NCI-H2227 (cell line): ENCODE results near the gene CCDC40.
A peak's percentile ranks its signal among the peaks of the same experiment; 100 is the strongest.
"Not testable (repeated sequence)": the region's sequence is repeated elsewhere in the genome, so short reads cannot be mapped to it uniquely, and the experiment has no call there.

Source experiments
- DNase-seq: peaks from one replicate; lab custom pipeline; 2025; ENCODE audit not compliant: unreplicated experiment; lab: John Stamatoyannopoulos, UW

The CCDC40 gene

DNA sequence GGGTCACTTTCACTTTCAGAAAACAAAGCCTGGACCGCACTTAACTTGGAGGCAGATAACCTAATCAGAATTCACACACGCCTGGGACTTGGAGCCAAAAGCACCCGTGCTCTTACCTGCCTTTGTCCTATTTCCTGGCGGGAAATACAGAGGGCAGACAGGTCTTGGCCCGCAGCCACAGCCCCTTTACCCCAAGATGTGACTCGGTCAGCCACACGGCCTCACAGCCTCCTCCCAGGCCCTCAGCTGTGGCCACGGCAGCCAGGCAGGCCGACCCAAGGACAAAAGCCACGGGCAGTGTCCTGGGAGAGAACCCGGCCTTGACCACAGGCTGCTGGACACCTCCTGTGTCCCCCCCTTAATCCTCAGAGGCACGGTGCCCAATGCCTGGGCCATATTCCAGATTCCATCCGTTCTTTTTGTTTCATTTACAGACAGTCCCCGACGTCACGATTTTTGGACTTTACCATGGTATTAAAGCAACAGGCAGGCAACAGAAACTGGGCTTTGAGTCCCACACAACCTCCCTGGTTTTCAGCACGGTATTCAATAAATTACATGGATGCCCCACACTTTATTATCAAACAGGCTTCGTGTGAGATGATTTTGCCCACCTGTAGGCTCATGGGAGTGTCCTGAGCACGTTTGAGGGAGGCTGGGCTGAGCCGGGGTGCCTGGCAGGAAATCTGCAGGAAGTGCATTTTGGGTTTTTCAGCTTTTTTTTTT, 34.8 kb downstream of the CCDC40 start:
- no peak for DNase-seq

DNA sequence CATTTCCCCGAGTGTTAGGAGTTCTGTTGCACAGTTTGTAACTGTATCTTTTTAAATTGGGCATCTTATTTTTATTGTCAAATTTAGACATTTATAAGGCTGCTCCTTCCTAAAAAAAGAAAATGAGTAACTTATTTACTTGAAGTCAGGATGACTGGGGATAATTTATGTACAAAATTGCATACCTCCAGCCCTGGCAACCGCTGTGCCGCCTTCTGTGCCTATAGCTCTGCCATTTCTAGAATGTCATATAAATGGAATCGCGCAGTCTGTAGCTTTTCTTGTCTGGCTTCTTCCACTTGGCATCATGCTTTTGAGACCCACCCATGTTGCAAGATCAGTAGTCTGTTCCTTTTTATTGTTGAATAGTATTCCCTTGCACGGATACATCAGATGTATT, 36.0 kb downstream of the CCDC40 start:
- no peak for DNase-seq

DNA sequence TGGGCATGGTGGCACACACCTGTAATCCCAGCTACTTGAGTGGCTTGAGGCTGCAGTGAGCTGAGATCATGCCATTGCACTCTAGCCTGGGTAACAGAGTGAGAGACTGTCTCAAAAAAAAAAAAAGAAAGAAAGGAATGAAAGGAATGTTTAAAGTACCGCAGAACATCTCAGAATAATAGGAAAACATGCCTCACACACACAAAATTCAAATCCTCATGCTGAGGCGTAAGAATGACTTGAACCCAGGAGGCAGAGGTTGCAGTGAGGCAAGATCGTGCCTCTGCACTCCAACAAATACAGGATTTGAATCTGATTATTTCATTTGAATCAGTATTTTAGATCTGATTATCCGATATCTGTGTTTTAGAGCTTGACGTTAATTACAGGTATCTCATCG, 43.6 kb downstream of the CCDC40 start:
- DNase-seq: no peak

DNA sequence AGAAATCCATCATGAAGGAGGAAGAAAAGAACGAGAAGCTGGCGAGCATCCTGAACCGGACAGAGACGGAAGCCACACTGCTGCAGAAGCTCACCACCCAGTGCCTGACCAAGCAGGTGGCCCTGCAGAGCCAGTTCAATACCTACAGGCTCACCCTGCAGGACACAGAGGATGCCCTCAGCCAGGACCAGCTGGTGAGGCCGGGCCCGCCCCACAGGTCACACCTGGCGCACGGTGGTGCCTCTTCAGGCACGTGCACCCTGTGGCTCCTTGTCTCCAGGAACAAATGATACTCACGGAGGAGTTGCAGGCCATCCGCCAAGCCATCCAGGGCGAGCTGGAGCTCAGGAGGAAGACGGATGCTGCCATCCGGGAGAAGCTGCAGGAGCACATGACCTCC, 45.2 kb downstream of the CCDC40 start:
- DNase-seq: no peak

DNA sequence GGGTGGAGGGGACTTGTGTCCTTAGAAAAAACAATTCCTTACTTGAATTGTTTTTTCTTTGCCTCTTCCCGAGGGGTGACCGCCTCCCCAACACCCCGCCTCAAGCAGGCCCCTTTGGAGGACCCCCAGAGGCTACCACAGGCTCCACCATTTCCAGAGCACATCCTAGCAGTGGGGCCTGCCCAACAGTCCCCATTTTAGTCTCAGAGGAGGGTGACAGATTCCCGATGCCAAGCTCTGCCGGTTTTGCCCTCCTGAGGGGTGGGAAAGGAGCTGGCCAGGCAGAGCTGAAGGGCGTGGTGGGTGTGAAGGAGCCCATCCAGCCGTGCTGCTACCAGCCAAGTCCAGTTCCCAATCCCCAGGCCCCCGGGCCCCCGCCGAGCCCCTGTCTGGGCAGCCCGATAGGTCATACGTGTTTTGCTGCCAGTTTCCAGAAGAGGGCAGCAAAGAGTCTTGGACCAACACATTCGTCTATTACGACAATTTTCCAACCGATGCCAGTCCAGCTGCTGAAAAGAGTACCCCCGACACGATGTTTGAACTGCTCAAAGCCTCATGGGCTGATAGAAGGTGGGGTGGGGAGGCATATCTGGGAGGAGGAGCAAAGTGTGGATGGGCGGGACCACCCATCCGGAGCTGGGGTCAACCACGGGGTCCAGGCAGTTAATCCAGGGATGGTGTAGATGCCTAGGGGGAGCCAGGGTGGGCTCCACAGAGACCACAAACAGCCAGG, 46.1 kb downstream of the CCDC40 start:
- DNase-seq: peak; percentile 81

DNA sequence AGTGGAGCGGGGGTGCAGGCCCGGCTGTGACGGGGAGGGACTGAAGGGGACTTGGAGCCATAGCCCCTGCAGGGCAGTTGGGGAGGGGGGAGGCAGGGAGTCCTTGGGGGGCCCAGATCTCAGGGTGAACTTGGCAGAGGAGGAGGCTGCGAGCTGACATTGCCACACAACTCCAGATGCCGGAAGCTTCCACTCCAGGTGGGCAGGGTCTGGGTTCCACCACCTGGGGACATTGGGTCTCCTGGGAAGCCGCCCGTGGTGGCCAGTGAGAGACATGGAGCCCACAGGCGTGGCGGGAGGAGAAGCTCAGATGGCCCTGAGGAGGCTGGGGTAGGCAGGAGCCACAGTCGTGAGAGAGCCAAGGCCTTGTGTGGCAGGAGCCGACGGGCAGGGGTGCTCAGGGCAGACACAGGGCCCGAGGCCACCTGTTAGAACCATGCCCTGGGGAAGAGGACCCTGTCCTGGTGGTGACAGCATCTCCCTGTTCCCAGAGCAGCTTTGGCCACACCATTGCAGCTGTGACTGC, 46.8 kb downstream of the CCDC40 start:
- no peak for DNase-seq

DNA sequence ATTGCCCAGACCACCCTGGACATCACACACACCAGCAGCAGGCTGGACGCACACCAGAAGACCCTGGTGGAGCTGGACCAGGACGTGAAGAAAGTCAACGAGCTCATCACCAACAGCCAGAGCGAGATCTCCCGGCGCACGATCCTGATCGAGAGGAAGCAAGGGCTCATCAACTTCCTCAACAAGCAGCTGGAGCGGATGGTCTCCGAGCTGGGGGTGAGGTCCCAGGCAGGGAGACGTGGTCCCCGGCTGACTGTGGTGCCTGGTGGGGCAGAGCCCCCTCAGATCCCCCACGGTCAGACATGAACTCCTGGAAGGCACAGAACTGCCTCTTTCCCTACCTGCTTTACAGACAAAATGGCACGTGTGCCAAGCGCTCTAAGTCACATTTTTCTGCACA, 48.3 kb downstream of the CCDC40 start:
- no peak for DNase-seq

DNA sequence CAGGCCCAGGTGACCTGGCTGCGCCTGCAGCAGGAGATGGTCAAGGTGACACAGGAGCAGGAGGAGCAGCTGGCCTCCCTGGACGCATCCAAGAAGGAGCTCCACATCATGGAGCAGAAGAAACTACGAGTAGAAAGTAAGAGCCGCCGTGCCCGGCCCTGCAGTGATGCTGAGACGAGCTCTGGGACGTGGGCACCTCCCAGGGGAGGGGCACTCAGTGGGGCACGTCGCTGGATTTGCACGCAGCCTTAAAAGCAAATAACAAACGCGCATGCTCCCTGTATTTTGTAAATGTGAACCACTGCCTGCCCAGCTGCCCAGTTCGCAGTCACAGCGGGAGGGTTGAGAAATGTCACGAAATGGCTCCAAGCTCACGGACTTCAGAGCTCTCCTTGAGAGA, 49.6 kb downstream of the CCDC40 start:
- DNase-seq: no peak

DNA sequence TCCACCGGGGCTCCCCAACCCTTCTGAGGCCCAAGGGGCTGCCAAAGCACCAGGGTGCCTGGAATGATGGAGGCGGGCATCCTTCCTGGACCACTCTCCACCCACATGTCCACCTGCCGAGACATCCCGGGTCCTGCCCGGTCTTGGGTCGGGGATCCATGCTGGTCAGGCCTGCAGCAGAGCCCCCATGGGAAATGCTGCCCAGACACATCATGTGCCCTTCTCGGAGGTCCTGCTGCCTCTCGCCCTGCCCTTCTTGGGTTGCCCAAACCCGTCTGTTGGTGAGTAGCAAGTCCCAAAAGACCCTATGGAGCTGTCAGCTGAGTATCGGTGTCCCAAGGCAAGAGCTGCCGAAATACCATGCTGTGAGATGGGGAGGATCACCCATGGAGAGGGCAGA, 50.2 kb downstream of the CCDC40 start:
- DNase-seq: no peak

DNA sequence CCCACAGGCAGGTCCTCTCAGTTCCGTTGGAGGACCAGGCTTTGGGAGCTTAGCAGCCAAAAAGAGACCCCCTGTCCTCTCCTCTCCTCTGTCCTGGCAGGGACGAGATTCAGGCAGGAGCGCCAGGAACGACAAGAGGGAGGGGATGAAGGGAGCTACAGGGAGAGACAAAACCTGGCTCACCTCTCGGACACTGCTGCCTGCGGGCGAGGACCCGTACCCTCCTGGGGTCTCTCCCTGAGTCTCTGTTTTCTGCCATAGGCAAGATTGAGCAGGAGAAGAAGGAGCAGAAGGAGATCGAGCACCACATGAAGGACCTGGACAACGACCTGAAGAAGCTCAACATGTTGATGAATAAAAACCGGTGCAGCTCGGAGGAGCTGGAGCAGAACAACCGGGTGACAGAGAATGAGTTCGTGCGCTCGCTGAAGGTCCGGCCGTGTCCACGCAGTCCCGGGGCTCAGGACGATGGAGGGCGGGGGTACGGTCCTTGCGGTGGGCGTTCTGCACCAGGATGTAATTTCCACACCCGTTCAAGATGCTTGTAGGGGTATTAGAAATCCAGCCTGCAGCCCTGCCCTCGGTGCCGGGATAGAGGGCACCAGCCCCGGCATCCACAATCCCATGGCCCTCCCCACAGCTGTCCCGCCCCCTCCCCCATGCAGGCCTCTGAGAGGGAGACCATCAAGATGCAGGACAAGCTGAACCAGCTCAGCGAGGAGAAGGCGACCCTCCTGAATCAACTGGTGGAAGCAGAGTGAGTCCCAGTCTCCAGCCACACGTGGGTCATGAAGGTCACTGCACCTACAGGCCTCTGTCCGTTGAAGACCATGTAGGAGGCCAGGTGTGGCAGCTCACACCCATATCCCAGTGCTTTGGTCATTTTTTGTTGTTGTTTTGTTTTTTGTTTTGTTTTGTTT, 51.2 kb downstream of the CCDC40 start:
- DNase-seq: no peak

DNA sequence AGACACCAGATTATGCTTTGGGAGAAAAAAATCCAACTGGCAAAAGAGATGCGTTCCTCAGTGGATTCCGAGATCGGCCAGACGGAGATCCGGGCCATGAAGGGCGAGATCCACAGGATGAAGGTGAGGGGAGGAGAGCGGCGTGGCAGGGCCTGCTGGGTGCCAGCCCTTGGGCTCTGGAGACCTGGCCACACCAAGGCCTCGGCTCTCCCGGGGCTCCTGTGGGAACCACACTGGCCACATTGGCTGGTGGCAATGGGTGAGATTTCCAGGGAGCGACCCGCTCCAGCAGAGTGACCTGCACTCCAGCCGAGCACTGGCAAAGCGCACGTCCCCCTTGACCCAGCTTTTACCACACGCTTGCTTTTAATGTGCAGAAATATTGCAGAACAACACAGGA, 53.3 kb downstream of the CCDC40 start:
- DNase-seq: no peak

DNA sequence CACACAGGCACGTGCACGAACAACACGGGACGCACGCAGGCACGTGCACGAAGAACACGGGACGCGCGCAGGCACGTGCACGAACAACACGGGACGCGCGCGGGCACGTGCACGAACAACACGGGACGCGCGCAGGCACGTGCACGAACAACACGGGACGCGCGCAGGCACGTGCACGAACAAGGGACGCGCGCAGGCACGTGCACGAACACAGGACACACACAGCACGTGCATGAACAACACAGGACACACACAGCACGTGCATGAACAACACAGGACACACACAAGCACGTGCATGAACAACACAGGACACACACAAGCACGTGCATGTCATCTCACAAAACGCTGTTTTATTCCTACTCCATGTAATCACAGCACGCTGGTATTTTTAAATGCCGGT, 53.7 kb downstream of the CCDC40 start:
- DNase-seq: not testable (repeated sequence)

DNA sequence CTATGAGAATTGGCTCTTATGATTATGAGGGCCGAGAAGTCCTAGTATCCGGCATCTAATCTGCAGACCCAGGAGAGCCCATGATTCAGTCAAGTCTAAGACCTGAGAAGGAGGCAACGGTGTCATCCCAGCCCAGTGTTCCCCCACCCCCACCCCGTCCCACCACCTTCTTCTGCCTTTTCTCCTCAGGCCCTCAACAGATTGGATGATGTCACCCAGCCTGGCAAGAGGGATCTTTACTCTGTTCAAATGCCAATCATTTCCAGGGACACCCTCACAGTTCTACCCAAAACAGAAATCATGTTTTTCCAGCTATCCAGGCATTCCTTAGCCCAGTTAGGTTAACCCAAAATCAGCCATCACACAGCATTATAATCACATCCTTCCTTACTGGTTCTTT, 54.9 kb downstream of the CCDC40 start:
- DNase-seq: no peak

DNA sequence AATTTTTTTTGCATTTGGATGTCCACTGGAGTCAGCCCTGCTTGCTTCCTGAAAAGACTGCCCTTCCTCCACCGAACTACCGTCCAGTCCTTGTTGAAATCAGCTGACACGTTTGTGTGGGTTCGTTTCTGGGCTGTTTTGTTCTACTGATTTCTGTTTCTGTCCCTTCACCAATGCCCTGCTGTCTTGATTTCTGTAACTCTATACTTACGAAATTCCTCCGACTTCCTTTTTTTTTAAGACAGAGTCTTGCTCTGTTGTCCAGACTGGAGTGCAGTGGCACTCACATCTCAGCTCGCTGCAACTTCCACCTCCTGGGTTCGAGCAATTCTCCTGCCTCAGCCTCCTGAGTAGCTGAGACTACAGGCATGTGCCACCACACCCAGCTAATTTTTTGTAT, 56.5 kb downstream of the CCDC40 start:
- DNase-seq: no peak

DNA sequence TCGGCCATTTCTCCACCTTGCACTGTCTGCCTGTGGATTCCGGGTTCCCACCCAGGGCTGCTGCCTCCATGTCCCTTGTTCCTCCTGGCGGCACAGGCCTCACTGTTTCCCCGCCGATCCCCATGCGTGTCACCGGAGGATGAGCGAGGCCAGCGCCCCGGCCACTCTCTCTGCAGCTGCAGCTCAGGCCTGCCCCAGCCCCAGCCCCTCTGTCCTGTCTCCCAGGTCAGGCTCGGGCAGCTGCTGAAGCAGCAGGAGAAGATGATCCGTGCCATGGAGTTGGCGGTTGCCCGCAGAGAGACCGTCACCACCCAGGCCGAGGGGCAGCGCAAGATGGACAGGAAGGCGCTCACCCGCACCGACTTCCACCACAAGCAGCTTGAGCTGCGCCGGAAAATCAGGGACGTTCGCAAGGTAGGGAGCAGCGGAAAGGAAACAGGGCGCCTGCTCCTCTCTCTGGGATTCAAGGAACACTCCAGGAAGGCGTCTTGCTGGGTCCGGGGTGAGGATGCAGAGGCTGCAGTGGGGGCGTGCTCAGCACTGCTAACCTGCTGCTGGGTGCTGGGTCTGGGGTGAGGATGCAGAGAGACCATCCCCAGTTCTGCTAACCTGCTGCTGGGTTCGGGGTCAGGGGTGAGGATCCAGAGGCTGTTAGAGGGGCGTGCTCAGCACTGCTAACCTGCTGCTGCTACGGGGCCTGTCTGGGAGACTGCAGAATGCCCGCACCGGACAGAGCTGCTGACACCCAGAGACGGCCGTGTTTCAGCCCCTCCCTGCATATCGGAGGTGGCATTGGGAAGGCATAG, 58.8 kb downstream of the CCDC40 start:
- DNase-seq: no peak

DNA sequence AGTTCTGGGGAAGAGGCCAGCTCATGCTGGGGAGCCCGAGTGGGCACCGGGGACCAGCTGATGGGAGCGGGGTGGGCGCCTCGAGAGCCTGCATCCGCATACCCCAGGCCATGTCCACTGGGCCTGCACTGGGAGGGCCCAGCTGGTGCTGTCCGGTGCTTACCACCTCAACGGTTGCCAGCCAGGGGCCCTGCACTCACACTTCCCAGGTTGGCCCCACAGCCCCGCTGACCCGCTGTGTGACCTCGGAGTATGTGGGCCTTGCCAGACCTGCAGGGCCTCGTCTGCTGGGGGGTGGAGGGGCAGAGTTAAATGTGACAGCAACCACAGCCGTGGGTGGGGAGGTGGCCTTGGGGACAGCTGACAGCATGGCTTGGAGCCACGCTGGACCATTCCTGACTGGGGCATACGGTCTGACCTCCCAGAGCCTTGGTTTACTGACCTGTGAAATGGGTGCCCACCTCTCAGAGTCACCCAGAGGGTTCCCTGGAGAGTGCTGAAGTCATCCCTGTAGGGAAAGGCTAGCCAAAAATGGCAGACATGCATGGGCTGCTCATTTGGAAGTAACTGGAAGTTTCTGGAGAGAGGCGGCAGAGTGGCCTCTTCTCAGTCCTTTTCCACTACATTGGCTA, 59.5 kb downstream of the CCDC40 start:
- DNase-seq: no peak

DNA sequence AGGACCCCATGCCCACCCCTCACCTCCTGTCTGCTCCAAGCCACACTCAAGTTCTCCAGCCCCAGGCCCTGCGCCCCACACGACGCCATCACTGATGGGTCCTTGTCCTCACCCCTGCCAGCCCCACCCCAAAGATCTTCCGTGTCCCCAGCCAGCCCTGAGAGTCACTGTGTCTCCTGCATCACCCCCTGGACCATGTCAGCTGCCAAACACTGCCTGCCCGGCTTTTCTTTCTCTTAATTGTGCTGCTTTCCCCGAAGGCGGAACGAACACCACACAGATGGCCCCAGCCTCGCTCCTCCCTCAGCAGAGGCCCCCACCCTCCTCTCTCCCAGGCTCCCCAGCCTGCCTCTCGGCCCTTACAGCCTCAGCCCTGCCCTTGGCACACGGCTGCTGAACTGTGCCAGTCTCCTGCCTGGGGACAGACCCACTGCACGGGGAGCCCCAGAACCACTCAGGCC, 60.1 kb downstream of the CCDC40 start:
- DNase-seq: peak; percentile 41

DNA sequence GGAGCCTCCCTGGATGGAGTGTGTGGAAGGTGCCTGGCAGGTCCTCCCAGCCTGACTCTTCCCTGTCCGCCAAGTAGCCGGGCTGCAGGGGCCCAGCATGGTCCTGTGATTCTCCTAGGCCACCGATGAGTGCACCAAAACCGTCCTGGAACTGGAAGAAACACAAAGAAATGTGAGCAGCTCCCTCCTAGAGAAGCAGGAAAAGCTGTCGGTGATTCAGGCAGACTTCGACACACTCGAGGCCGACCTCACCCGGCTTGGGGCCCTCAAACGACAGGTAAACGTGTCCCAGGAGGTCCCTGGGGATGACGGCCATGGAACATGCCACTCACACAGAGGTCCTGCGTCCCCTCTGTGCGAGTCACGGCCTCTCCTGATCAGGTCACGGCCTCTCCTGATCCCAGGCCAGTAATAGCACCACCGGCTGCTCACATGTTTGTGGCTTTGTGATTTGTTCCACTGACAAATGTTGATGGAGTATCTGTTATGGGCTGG, 60.7 kb downstream of the CCDC40 start:
- DNase-seq: no peak

DNA sequence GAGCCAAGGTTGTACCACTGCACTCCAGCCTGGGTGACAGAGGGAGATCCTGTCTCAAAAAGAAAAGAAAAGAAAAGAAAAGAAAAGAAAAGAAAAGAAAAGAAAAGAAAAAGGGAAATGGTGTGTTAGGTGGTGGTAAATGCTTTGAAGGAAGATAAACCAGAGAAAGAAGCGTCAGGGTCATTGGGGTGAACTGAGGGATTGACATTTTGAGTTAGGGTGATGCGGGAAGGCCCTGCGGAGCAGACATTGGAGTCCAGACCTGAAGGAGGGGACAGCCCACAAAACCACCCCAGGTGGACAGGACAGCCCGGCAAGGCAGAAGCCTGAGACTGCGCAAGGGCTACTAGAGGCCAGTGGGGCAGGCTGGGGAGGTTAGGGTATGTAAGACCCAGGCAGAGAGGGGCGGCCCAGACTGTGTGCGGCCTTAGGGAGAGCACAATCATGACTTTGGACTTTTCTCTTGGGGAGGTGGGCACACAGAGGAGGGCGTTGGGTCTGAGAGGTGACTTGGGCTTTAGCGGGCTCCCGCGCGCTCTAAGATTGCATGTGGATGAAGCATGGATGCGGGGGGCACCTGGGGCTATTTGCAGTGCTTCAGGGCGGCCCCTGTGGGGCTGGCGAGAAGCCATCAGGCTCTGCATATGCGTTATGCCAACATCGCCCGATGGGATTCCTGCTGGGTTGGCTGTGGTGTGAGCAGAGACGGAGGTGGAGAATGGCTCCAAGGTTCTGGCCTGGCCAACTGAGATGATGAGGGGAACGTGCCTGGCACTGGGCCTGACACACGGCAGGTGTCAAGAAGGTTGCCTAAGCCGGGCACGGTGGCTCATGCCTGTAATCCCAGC, 61.6 kb downstream of the CCDC40 start:
- no peak for DNase-seq
